ENCODE results near the gene ZFP91.

Gene ZFP91

GRCh38 chr11:58621586-58622262, 42.9 kb downstream of the ZFP91 start:
- ChIA-PET POLR2A (no interaction called here), CTCF (no interaction called here)
- TF ChIP-seq ELF4 (IDR thresholded peaks at IDR 0.05), result no peak
- no peak for TF ChIP-seq SP1 (IDR thresholded peaks at IDR 0.05)
- no peak for TF ChIP-seq HDGF (IDR thresholded peaks at IDR 0.05; ENCODE audit: borderline replicate concordance)
- TF ChIP-seq BHLHE40 (IDR thresholded peaks at IDR 0.05; ENCODE audit: borderline replicate concordance), result no peak
- no peak for TF ChIP-seq NFRKB (IDR thresholded peaks at IDR 0.05)
- TF ChIP-seq FOXK2 (IDR thresholded peaks at IDR 0.05), result no peak
- no peak for TF ChIP-seq ARNT (IDR thresholded peaks at IDR 0.05)
- TF ChIP-seq CTBP1 (IDR thresholded peaks at IDR 0.05; ENCODE audit: borderline replicate concordance), result no peak
- TF ChIP-seq FOXA1 (IDR thresholded peaks at IDR 0.05), result no peak
- no peak for TF ChIP-seq PKNOX1 (IDR thresholded peaks at IDR 0.05)
- no peak for TF ChIP-seq TARDBP (IDR thresholded peaks at IDR 0.05)
- no peak for TF ChIP-seq SUZ12 (IDR thresholded peaks at IDR 0.05)
- no peak for TF ChIP-seq FOXM1 (IDR thresholded peaks at IDR 0.05; ENCODE audit: borderline replicate concordance)
- no peak for TF ChIP-seq ZNF384 (IDR thresholded peaks at IDR 0.05)
- TF ChIP-seq L3MBTL2 (conservative IDR thresholded peaks at IDR 0.05), result no peak
- TF ChIP-seq LEF1 (IDR thresholded peaks at IDR 0.05; ENCODE audit: borderline replicate concordance), result no peak
- no peak for DNase-seq (ENCODE audit: extremely low spot score)

GRCh38 chr11:58622344-58622743, 43.5 kb downstream of the ZFP91 start, which contains the start of gene CNTF:
CNTF (plus strand) TSS chr11:58622665; CDS start chr11:58622753, 88 bp downstream.
- DNase-seq (ENCODE audit: extremely low spot score), result no peak
- TF ChIP-seq L3MBTL2 (conservative IDR thresholded peaks at IDR 0.05) (no peak), TARDBP (IDR thresholded peaks at IDR 0.05) (no peak), HDGF (IDR thresholded peaks at IDR 0.05; ENCODE audit: borderline replicate concordance) (no peak), FOXK2 (IDR thresholded peaks at IDR 0.05) (no peak), ZNF384 (IDR thresholded peaks at IDR 0.05) (no peak), SP1 (IDR thresholded peaks at IDR 0.05) (no peak), CTBP1 (IDR thresholded peaks at IDR 0.05; ENCODE audit: borderline replicate concordance) (no peak), FOXA1 (IDR thresholded peaks at IDR 0.05) (no peak), ELF4 (IDR thresholded peaks at IDR 0.05) (no peak), ARNT (IDR thresholded peaks at IDR 0.05) (no peak)
- POLR2A ChIA-PET, result no interaction called here
- CTCF ChIA-PET, result no interaction called here

GRCh38 chr11:58625086-58625485, 46.2 kb downstream of the ZFP91 start:
- ChIA-PET POLR2A (no interaction called here), CTCF (no interaction called here)
- DNase-seq (ENCODE audit: extremely low spot score), result no peak
- TF ChIP-seq NFRKB (IDR thresholded peaks at IDR 0.05) (no peak), CTBP1 (IDR thresholded peaks at IDR 0.05; ENCODE audit: borderline replicate concordance) (no peak), ELF4 (IDR thresholded peaks at IDR 0.05) (no peak), FOXK2 (IDR thresholded peaks at IDR 0.05) (no peak), LEF1 (IDR thresholded peaks at IDR 0.05; ENCODE audit: borderline replicate concordance) (no peak), BHLHE40 (IDR thresholded peaks at IDR 0.05; ENCODE audit: borderline replicate concordance) (no peak), FOXM1 (IDR thresholded peaks at IDR 0.05; ENCODE audit: borderline replicate concordance) (no peak), FOXA1 (IDR thresholded peaks at IDR 0.05) (no peak), ARNT (IDR thresholded peaks at IDR 0.05) (no peak), SP1 (IDR thresholded peaks at IDR 0.05) (no peak)

GRCh38 chr11:58625826-58626460, 47.1 kb downstream of the ZFP91 start:
- no peak for DNase-seq (ENCODE audit: extremely low spot score)
- ChIA-PET POLR2A (no interaction called here), CTCF (interaction anchor here (0.5 kb wide), 1 partner anchor 1286 kb away, joined by 3 read pairs; no protein-coding TSS in a partner anchor)
- TF ChIP-seq L3MBTL2 (conservative IDR thresholded peaks at IDR 0.05) (no peak), ELF4 (IDR thresholded peaks at IDR 0.05) (no peak), PKNOX1 (IDR thresholded peaks at IDR 0.05) (no peak), SP1 (IDR thresholded peaks at IDR 0.05) (no peak), SUZ12 (IDR thresholded peaks at IDR 0.05) (no peak), TARDBP (IDR thresholded peaks at IDR 0.05) (no peak), FOXM1 (IDR thresholded peaks at IDR 0.05; ENCODE audit: borderline replicate concordance) (no peak), ARNT (IDR thresholded peaks at IDR 0.05) (no peak), FOXA1 (IDR thresholded peaks at IDR 0.05) (no peak), BHLHE40 (IDR thresholded peaks at IDR 0.05; ENCODE audit: borderline replicate concordance) (no peak), NFRKB (IDR thresholded peaks at IDR 0.05) (no peak), FOXK2 (IDR thresholded peaks at IDR 0.05) (no peak), CTBP1 (IDR thresholded peaks at IDR 0.05; ENCODE audit: borderline replicate concordance) (no peak), LEF1 (IDR thresholded peaks at IDR 0.05; ENCODE audit: borderline replicate concordance) (no peak), HDGF (IDR thresholded peaks at IDR 0.05; ENCODE audit: borderline replicate concordance) (no peak)

- no peak for DNase-seq (ENCODE audit: extremely low spot score)
- ChIA-PET POLR2A (no interaction called here), CTCF (no interaction called here)
- TF ChIP-seq FOXA1 (IDR thresholded peaks at IDR 0.05), result no peak
- no peak for TF ChIP-seq SUZ12 (IDR thresholded peaks at IDR 0.05)
- no peak for TF ChIP-seq ARNT (IDR thresholded peaks at IDR 0.05)
- no peak for TF ChIP-seq TARDBP (IDR thresholded peaks at IDR 0.05)
- TF ChIP-seq PKNOX1 (IDR thresholded peaks at IDR 0.05), result no peak
- no peak for TF ChIP-seq ZNF384 (IDR thresholded peaks at IDR 0.05)
- TF ChIP-seq FOXK2 (IDR thresholded peaks at IDR 0.05), result no peak
- TF ChIP-seq L3MBTL2 (conservative IDR thresholded peaks at IDR 0.05), result no peak
- TF ChIP-seq CTBP1 (IDR thresholded peaks at IDR 0.05; ENCODE audit: borderline replicate concordance), result no peak
- TF ChIP-seq LEF1 (IDR thresholded peaks at IDR 0.05; ENCODE audit: borderline replicate concordance), result no peak
- TF ChIP-seq ELF4 (IDR thresholded peaks at IDR 0.05), result no peak
- no peak for TF ChIP-seq NFRKB (IDR thresholded peaks at IDR 0.05)
- TF ChIP-seq FOXM1 (IDR thresholded peaks at IDR 0.05; ENCODE audit: borderline replicate concordance), result no peak
- no peak for TF ChIP-seq BHLHE40 (IDR thresholded peaks at IDR 0.05; ENCODE audit: borderline replicate concordance)
- no peak for TF ChIP-seq SP1 (IDR thresholded peaks at IDR 0.05)
- no peak for TF ChIP-seq HDGF (IDR thresholded peaks at IDR 0.05; ENCODE audit: borderline replicate concordance)
Measured at GRCh38 chr11:58626934-58627483, 48.1 kb downstream of the ZFP91 start.
